ENCODE results near the gene MOB3A.
A peak's percentile ranks its signal among the peaks of the same experiment; 100 is the strongest.

MOB3A gene

DNA sequence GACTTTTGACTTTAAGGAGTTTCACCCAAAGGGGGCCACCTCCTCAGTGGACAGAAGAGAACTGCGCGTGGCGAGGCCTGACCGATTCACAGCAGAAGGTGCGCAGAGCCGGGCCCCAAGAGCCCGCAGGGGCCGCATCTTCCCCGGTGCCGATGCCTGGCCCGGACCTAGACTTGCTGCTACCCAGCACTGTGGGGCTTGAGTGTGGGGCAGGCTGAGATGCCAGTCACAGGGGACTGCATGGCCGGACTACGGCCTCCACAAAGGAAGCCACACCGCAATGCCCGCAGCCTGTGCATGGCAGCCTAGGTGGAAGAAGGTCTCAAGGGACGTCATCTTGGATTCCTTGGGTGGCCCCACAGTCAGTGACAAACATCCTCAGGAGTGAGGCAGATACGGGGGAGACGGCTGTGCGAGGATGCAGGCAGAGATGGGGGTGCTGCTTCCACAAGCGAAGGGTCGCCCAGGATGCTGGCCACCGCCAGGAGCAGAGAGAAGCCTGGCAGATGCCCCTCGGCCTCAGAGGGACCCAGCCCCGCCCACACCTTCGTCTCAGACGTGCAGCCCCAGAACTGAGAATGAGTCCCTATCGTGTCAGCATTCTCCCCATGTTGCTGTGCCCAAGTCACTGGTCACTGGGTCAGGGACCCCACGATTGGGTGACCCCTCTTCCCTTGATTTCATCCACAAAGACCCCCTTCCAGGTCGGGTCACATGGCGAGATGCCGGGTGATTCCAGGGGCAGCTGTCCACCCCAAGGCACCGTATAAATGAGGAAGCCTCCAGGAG lies 16.9 kb downstream of the MOB3A start:
- DNase-seq, result no peak

DNA sequence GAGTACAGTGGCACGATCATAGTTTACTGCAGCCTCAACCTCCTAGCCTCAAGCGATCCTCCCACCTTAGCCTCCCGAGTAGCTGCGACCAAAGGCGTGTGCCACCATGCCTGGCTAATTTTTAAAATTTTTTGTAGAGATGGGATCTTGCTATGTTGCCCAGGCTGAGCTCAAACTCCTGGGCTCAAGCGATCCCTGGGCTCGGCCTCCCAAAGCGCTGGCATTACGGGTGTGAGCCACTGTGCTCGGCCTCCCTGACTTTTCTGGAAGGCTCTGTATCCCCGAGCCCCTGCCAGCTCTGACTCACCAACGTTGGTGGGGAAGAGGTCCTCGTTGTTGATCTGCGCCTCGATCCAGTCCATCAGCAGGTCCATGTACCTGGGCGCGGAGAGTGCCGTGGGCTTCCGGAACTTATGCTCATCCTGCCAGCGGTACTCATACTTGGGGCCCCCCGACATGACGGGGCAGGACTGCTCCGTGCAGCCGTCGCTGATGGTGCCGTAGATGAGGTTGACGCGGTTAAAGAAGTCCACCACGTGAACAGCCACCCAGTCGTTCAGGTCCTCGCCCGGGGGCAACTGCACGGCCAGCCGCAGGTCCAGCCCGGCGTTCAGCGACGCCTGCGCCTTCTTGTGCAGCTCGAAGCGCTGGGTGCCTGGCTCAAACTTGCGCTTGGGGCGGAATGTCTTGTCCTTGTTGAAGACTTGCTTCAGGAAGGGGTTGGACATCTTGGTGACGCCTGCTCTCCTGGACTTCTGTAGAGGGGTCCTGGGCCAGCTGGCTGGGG lies 18.1 kb downstream of the MOB3A start:
- no peak for DNase-seq

DNA sequence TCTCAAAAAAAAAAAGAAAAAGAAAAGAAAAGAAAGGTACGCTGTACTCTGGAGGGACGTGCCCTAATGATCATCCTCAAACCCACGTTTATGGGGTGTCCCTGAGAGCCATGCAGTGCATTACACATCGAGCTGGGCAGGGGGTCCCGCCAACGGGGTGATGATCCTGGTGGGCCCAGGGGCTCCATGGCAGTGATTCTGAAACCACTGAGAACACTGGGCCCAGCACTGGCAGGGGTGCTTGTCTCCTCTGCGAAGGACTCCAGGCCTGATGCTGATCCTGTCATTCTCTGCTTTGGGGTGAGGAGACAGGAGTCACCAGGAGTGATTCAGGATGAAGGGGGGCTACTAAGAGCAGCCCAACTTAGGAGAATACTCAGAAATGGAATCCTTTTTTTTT lies 18.7 kb downstream of the MOB3A start:
- no peak for DNase-seq

DNA sequence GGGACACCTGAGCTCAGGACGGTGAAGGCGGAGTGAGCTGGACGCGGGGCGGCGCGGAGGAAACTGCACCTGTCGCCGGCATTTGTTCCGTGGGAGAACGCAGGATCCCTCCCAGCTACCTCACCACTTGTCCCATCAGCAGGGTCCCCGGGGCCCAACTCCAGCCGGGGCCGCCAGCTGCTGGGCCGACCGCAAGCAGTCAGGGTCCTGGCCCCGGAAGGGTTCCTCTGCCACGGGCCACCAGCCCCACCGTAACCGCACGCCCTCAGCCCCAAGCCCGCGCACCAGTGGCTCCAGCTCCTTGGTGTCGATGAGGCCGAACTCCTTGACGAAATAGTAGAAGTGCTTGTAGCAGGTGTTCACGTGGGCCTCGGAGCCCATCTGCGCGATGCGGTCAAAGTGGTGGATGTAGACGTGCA lies 19.6 kb downstream of the MOB3A start:
- no peak for DNase-seq

DNA sequence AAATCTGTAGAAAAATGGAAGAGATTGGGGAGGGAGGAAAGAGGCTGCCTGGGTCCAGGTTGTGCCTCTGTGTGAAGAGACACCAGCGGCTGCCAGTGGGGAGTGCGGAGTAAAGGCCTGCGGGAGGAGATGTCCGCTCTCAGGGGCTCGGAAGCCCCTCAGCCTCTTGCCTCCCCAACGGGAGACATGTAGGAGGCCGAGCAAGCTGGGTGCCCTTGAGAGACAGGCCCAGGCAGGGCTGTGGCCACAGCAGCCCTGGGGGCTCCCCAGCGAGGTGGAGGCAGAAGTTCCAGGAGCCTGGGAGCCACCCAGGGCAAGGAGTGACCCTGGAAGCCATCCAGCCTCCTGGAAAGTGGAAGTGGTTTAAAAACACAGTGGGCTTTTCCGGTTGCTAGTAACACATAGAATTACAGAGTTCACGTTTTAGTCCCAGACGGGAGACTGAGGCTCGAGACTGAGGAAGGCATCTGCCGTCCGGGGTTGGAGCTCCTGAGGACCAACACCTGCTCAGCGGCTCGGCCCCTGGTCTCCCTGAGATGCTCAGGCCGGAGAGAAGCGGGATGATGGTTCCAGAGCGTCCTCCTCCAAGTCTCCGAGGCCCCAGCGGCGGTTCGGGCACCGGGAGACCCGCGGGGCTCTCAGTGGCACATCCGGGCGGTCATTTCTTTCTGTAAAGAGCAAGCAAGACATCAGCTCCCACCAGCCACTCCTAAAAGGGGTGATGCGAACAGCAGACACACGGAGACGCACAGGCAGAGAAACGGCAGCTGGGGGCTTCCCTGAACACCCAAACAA lies 23.2 kb downstream of the MOB3A start:
- DNase-seq, result no peak

DNA sequence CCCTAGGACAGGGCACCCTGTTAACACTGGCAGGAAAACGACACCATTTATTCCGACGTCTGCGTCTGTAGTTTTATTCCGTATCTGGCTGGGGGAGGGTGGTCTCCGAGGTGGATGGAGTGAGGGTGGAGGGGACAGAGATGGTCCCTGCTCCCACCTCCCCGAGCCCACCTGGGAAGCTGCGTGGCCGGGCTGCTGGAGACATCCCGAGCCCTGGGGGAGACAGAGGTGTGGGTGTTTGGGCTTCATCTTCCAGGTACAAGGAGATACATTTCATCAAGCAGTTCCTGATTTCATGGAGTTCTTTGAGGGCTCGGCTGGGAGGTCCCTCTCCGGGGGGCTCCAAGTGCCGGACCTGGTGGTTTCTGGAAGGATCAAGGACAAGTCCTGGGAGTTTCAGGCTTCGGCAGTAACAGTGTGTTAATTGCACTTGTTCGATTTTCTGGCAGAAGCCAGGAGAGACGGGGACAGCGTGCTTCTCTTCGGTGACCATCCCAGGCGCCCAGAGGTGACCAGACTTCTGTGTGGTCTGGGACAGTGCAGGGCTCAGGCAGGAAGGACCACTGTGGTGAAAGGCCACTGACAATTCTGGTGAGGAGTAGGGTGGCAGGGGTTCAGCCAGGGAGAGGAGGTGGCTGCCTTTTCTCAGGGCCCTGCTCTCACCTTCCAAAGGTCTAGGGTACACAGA lies 25.0 kb downstream of the MOB3A start:
- DNase-seq, result no peak

DNA sequence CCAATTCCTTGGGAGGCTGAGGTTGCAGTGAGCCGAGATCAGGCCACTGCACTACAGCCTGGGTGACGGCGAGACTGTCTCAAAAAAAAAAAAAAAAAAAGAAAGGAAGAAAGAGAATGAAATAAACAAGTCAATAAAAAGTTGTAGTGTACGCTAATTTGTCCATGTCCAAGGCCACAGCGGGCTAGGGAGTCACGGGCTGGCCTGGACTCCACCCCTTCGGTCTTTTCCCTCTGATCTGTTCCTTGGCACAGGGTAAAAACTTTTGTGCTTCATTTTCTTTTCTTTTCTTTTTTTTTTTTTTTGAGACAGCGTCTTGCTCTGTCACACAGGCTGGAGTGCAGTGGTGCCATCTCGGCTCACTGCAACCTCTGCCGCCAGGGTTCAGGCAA lies 25.7 kb downstream of the MOB3A start:
- no peak for DNase-seq

DNA sequence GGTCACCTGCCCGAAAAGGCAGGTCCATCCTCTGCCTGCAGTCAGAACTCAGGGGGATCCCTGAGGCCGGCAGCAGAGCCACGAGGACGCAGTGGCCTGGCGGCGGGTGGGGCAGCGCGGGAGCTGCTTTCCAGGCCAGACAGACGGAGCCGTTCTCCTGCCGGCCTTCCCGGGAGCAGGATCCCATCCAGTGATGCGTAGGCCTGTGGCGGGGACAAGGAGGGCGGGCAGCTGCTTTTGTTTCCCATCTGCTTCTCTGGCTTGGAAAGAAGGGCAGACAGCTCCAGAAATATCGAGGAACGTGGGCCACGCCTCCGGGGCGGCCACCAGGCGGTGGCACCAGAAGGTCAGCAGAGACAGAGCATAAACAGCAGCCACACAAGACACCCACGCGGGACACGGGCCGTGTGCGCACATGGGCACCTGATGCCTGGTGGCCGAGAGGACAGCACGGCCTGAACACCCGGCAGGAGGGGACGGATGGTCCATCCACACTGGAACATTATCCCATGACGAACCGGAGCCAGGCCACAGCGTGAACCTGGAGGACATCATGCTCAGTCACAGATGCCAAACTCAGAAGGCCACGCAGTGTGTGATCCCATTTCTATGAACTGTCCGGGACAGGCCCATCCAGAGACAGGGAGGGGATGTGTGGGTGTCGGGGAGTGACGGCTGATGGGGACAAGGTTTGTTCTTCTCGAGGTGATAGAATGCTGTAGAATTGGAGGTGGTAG lies 31.2 kb downstream of the MOB3A start:
- no peak for DNase-seq

DNA sequence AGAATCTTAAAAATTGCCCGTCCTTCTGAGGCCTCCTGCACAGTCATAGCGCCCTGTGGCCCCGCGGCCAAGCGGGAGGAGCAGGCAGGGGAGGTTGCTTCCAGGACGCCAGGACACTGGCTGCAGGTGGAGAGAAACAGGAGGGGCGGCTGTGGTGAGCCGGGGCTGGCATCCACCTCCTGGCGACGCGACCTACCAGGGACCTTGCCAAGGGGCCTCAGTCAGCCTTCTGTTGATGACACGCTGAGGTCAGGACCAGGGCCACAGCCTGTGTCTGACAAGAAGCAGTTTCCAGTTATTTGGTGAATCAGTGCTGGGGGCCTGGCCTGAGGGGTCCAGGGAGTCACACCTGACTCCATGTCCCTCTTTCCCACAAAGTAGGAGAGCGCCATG lies 31.7 kb downstream of the MOB3A start:
- no peak for DNase-seq

DNA sequence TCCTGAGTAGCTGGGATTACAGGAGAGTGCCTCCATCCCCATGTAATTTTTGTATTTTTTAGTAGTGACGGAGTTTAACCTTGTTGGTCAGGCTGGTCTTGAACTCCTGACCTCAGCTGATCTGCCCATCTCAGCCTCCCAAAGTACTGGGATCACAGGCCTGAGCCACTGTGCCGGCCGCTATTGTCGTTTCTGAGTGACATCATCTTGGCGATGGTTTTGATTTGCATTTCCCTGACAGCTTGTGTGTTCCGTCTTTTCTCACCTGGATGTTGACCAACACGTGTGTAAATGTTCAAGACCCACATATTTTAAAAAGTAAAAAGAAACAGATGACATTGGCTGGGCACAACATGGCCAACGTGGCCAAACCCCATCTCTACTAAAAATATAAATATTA lies 32.3 kb downstream of the MOB3A start:
- no peak for DNase-seq

DNA sequence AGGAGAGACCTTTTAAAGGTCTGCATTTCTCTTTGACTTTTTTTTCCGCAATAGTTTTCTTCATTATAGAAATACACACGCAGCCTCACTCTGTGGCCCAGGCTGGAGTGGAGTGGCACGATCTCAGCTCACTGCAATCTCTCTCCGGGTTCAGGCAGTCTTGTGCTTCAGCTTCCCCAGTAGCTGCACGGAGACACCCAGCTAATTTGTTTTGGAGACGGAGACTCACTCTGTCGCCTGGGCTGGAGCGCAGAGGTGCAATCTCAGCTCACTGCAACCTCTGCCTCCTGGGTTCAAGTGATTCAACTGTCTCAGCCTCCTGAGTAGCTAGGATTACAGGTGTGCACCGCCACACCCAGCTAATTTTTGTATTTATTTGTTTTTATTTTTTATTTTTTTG lies 33.4 kb downstream of the MOB3A start:
- no peak for DNase-seq

DNA sequence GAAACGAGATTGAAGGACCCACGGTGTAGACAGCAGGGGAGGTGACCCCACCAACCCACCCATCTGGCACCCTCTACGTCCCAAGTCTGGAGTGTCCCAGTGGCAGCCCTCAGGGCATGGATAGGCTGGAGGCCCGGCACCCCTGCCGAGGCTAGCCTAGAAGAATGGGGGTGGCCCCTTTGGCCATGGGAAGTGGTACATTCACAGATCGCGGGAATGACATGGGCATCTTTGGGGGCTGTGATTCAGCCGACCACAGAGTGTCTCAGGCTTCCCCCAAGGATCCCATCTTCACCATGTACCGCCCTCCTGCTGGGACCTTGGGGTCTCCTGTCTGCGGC lies 33.8 kb downstream of the MOB3A start:
- no peak for DNase-seq

DNA sequence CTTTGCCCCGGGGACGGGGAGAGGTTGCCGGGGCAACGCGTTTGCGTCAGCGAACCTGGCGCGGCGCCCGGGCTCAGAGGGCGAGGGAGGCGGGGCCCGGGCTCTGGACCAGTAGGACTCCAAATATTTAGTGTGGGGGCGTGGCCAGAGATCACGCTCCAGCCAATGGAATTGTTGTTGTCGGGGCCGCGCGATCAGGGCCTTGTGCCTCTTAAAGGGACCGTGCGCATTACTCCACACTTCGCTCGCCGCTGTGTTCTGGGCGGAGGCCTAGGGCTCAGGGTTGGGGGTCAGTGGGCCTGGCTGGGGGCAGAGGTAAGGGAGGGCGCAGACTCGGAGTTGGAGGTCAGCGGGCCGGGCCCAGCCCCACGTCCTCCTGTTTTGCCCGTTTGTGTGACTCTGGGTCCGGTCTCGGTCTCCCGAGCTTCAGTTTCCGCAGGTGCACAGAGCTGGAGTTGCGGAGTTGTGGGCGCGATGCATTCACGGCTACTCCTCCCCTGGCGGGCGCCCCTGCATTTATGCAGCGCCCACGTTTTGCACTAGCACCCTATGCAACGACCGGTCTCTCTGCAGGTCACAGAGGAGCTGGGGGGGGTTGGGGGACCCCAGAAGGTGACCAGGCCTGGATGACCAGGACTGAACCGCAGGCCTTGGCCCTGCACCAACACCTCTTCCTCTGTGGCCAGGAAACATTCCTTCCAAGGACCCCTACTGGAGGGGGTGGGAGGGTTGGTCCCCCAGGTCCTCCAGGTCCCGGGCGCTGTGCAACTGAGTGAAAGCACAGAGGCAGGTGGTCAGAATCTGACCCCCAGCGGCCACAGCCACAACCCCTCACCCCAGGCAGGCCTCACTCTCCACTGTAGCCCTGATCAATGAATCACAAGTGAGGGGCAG lies 34.4 kb downstream of the MOB3A start:
- DNase-seq, result peak; percentile 95

DNA sequence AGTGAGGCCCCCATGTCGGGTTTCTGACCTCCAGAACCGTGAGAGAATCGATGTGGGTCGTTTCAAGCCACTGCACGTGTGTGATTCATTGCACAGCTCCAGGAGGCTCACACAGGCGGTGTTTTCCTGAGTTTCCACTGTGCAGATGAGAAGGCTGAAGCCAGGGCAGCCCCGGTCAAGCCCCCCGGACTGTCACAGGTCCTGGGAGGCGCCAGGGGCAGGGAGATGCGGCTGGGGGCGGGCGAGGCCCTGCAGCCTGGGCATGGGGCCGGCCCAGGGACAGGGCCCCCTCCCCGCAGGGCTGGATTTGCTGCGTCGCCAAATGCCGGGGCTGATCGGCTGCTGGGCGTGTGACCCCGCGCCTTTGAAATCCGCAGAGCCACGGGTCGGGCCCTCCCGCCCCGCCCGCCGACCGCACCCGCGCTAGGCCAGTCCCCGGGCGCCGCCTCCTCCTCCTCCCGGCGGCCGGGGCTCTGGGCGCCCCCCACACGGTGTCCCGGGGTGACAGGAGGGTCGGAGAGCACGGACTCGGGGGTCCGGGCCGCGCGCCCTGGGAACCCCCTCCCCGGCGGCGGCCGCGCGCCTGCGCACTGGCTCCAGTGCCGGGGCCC lies 35.1 kb downstream of the MOB3A start:
- peak; percentile 40 for DNase-seq

DNA sequence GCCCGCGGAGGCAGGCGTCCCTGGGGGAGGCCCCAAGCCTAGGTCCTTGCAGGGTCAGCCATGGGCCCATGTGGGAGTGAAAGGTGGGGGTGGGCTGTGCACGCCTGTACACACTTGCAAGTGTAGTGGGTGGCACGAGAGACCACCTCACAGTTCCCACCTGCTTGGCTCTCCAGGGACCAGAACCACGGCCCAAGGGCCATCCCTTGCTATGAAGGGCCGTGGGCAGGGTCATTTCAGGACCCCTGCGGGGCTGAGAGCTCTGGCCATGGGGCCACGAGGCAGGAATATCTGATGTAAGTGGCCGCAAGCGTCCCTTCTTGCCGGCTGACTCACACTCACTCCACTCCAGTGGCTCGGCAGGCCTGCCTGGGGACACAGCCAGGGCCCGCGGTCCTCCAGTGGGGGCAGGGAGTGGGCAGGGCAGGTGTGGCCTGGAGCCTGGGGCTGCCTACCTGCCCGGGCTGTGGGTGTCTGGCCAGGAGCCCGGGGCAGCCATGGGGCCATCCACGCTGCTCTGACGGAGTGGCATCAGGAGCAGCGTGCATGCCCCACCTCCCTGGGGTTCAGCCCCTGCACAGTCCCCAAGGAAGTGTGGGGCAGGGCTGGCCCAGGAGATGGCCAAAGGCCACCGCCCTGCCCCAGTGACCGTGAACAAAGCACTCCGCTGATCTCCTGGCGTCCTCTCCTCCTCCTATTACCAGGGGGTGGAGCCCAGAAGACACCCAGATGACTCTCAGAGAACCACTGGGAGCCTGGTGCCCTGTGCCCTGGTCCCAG lies 36.5 kb downstream of the MOB3A start:
- DNase-seq, result peak; percentile 25

DNA sequence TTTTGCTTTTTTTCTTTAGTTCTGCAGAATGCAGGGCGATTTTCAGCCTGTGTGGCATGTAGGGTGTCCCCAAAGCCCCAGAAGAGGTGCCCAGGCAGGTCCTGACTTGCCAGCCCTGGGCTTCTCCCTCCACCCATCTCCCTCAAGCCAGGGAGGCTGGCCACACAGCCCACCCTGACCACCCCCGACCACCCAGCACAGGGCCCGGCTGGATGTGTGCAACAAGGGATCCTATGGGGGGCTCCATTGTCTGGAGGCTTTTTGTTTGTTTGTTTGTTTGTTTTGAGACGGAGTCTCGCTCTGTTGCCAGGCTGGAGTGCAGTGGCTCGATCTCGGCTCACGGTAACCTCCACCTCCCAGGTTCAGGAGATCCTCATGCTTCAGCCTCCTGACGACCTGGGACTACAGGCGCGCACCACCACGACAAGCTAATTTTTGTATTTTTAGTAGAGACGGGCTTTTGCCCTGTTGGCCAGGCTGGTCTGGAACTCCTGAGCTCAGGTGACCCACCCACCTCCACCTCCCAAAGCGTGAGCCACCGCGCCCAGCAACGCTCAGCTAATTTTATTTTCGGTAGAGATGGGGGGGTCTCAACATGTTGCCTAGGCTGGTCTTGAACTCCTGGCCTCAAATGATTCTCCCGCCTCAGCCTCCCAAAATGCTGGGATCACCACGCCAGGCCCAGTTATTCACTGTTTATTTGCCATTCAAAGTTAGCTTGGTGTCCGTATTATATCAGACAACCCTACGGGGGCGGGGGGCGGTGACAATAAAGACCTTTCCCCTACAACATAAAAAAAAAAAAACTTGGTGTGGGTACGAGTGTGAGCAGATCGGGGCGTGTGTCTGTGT lies 37.3 kb downstream of the MOB3A start:
- no peak for DNase-seq

DNA sequence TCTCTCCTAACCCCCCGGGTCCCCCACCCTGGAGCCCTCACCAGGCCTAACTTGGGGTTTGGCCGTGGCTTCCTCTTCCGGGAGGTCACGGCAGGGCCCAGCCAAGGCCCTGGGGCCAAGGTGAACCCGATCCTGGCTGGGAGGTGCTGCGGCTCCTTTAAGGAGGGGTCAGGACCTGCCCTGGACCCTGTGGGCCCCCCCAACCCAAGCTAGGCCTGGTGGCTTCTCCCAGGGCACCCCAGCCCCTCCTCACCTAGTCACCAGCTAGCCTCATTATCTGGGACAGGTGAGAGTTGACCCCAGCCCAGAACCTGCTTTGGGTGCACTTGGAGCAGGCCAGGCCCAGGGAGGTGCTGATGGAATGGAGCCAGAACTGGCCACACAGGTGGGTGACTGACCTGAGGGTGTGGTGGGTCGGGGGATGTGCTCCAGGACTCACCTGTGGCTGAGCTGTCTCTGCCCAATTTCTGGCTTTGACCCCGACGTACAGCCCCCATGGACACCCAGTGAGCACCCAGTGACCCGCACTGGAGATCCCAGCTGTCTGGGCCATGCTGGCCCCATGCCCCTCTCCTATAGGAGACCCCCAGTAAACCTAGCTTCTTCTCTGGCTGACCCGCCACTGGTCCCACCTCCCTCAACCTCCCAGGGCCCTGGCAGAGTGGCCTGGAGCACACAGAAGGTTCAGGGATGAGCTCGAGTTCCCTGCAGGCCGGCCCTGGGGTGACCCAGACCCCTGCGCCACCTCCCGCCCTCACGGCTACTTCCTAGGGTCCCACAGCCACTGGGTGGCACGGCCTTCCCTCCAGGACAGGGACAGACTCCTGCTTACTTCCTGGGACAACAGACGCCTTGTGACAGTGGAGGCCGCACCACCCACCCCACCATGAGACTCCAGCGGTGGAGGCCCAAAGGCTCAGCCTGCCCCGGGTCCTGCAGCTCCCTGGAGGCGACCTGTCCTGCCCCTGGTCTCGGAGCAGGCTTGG lies 38.3 kb downstream of the MOB3A start:
- no peak for DNase-seq

DNA sequence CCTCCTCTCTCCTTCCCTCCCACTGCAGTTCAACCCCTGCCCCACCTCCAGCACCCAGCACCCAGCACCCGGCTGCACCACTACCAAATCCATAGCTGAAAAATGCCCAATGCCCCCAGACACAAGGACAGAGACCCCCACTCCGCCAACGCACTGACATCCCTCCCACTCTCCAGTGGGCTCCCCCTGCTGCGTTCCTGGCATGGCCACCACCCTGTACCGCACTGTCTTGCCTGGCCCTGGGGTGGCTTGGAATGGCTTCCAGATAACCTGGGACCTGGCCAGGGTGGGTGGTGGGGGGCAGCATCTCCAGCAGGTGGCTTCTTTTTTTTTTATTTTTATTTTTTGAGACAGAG lies 39.3 kb downstream of the MOB3A start:
- no peak for DNase-seq
